H1 (cell line): ENCODE measurements around the gene ARHGEF28. TPM values are rescaled to one million over a fixed set of nuclear protein-coding genes. Genes with fewer than 3 reads are reported as not detected.

Experiments used
- CTCF ChIA-PET: fragments of 300-600 bp; sonication (Branson Sonifier 250); formaldehyde crosslinking; loops from one replicate; lab custom pipeline; 2021; ENCODE audit not compliant: partially characterized antibody; lab: Charles Lee
- POLR2A ChIA-PET: fragments of 300-600 bp; sonication (Branson Sonifier 250); formaldehyde crosslinking; loops from one replicate; lab custom pipeline; 2021; ENCODE audit warnings: inconsistent platforms; ENCODE audit not compliant: partially characterized antibody; lab: Charles Lee
- DNase-seq, 2 experiments: peaks; one replicate each; pipeline versions ENCODE4 v3.0.0 to v3.0.0-alpha.2; 2010 to 2022; ENCODE audit warnings: low spot score in 2 of 2, low read depth in 1 of 2, mixed read lengths in 1 of 2
- FAIRE-seq: peaks from 2 replicates; lab custom pipeline; 2011; peaks lifted over from hg19 to GRCh38; lab: Jason Lieb, UNC
- H2AFZ ChIP-seq: 2 replicates; pipeline ENCODE4 v1.8.1; 2012; ENCODE audit warnings: low read length, inconsistent platforms
- H2AK5ac ChIP-seq: 2 replicates; pipeline ENCODE4 v1.6.1; 2013; ENCODE audit warnings: low read depth, low read length
- H2BK120ac ChIP-seq: replicated peaks from 2 replicates; pipeline ENCODE3; 2013; ENCODE audit warnings: low read depth, low read length, inconsistent platforms
- H2BK12ac ChIP-seq: 2 replicates; pipeline ENCODE4 v1.6.1; 2013; ENCODE audit warnings: low read depth, low read length
- H2BK15ac ChIP-seq: 2 replicates; pipeline ENCODE4 v1.6.1; 2013; ENCODE audit warnings: low read length
- H2BK20ac ChIP-seq: 2 replicates; pipeline ENCODE4 v1.6.1; 2013; ENCODE audit warnings: low read length
- H2BK5ac ChIP-seq: 2 replicates; pipeline ENCODE4 v1.6.1; 2013; ENCODE audit warnings: low read depth, low read length
- H3K14ac ChIP-seq: 2 replicates; pipeline ENCODE4 v1.6.1; 2013; ENCODE audit warnings: inconsistent platforms; ENCODE audit not compliant: insufficient read length
- H3K18ac ChIP-seq: 2 replicates; pipeline ENCODE4 v1.6.1; 2013; ENCODE audit warnings: low read length; ENCODE audit errors: extremely low read depth
- H3K23ac ChIP-seq: 2 replicates; pipeline ENCODE4 v1.6.1; 2013; ENCODE audit warnings: inconsistent platforms; ENCODE audit not compliant: insufficient read length
- H3K23me2 ChIP-seq: 2 replicates; pipeline ENCODE4 v1.6.1; 2013; ENCODE audit warnings: low read depth, low read length
- H3K27ac ChIP-seq: 2 replicates; pipeline ENCODE4 v1.6.1; 2011; ENCODE audit warnings: low read depth, low read length, inconsistent platforms
- H3K27me3 ChIP-seq, 4 experiments: replicated peaks in 1 of 4; 1 replicate in 1 of 4; 2 replicates in 3 of 4; pipeline versions ENCODE4 v1.6.1 to v1.8.1; 2011 to 2013; ENCODE audit warnings: low read length in 3 of 4, mild to moderate bottlenecking in 3 of 4, inconsistent platforms in 2 of 4, mixed read lengths in 2 of 4, moderate library complexity in 1 of 4; ENCODE audit not compliant: control insufficient read depth in 3 of 4, insufficient read depth in 3 of 4; ENCODE audit errors: extremely low read depth in 1 of 4
- H3K36me3 ChIP-seq, 4 experiments: 2 replicates each; pipeline versions ENCODE4 v1.6.1 to v1.8.1; 2011 to 2013; ENCODE audit warnings: mild to moderate bottlenecking in 4 of 4, low read length in 3 of 4, moderate library complexity in 2 of 4, control low read depth in 1 of 4, inconsistent platforms in 1 of 4; ENCODE audit not compliant: insufficient read depth in 4 of 4, control insufficient read depth in 2 of 4
- H3K4ac ChIP-seq: replicated peaks from 2 replicates; pipeline ENCODE3; 2013; ENCODE audit warnings: low read length, low read depth, mixed read lengths, inconsistent platforms; ENCODE audit not compliant: insufficient read length
- H3K4me1 ChIP-seq, 4 experiments: replicated peaks in 1 of 4; 1 replicate in 1 of 4; 2 replicates in 3 of 4; pipeline versions ENCODE4 v1.6.1 to v1.8.1; 2011 to 2013; ENCODE audit warnings: low read length in 3 of 4, inconsistent platforms in 2 of 4, mixed read lengths in 1 of 4; ENCODE audit not compliant: insufficient read depth in 4 of 4, control insufficient read depth in 3 of 4
- H3K4me2 ChIP-seq, 2 experiments: 2 replicates each; pipeline versions ENCODE4 v1.6.1 to v1.8.1; 2011 to 2013; ENCODE audit warnings: low read depth in 2 of 2, low read length in 2 of 2, control low read depth in 1 of 2, inconsistent platforms in 1 of 2, mild to moderate bottlenecking in 1 of 2; ENCODE audit not compliant: insufficient read depth in 1 of 2
- H3K4me3 ChIP-seq, 4 experiments: fragments of 200-600, 300-600 bp in 1 of 4; sonication (generic), shearing (Covaris generic), sonication (Bioruptor Twin) in 1 of 4; 2 replicates each; pipeline versions ENCODE4 v1.5.1 to v1.8.1; 2011 to 2016; ENCODE audit warnings: low read length in 4 of 4, low read depth in 3 of 4, control low read depth in 2 of 4, inconsistent platforms in 2 of 4, mild to moderate bottlenecking in 2 of 4, mixed read lengths in 1 of 4, moderate library complexity in 1 of 4; ENCODE audit not compliant: insufficient read depth in 2 of 4; ENCODE audit errors: extremely low read depth in 1 of 4
- H3K56ac ChIP-seq: replicated peaks from 2 replicates; pipeline ENCODE3; 2013; ENCODE audit warnings: low read depth, mild to moderate bottlenecking, mixed read lengths, low read length, inconsistent platforms; ENCODE audit not compliant: insufficient read length
- H3K79me1 ChIP-seq: 2 replicates; pipeline ENCODE4 v1.6.1; 2013; ENCODE audit warnings: low read depth, low read length, control low read depth
- H3K79me2 ChIP-seq, 2 experiments: 2 replicates each; pipeline versions ENCODE4 v1.6.1 to v1.8.1; 2012 to 2013; ENCODE audit warnings: low read length in 2 of 2, mild to moderate bottlenecking in 2 of 2, inconsistent platforms in 1 of 2; ENCODE audit not compliant: insufficient read depth in 2 of 2, control insufficient read depth in 1 of 2
- H3K9ac ChIP-seq, 4 experiments: replicated peaks in 1 of 4; 1 replicate in 1 of 4; 2 replicates in 3 of 4; pipeline versions ENCODE4 v1.6.1 to v1.8.1; 2011 to 2013; ENCODE audit warnings: low read depth in 3 of 4, low read length in 3 of 4, control low read depth in 2 of 4, mild to moderate bottlenecking in 2 of 4, moderate library complexity in 2 of 4, inconsistent platforms in 1 of 4; ENCODE audit errors: extremely low read depth in 1 of 4
- H3K9me3 ChIP-seq, 2 experiments: 2 replicates each; pipeline versions ENCODE4 v1.6.1 to v1.8.1; 2012 to 2013; ENCODE audit warnings: mild to moderate bottlenecking in 2 of 2, moderate library complexity in 2 of 2, control low read depth in 1 of 2, inconsistent platforms in 1 of 2, low read depth in 1 of 2, low read length in 1 of 2, mixed read lengths in 1 of 2; ENCODE audit not compliant: insufficient read depth in 2 of 2
- H4K20me1 ChIP-seq, 2 experiments: replicated peaks in 1 of 2; 2 replicates each; pipeline versions ENCODE3 to v1.8.1; 2011 to 2013; ENCODE audit warnings: inconsistent platforms in 2 of 2, low read length in 2 of 2, mild to moderate bottlenecking in 1 of 2; ENCODE audit not compliant: insufficient read depth in 2 of 2, control insufficient read depth in 1 of 2
- H4K5ac ChIP-seq: 2 replicates; pipeline ENCODE4 v1.6.1; 2013; ENCODE audit warnings: low read length, low read depth, mixed read lengths, inconsistent platforms; ENCODE audit not compliant: insufficient read length
- H4K8ac ChIP-seq: 2 replicates; pipeline ENCODE4 v1.8.0; 2013; ENCODE audit warnings: mild to moderate bottlenecking, moderate library complexity, low read length, inconsistent platforms; ENCODE audit not compliant: insufficient read depth; ENCODE audit errors: extremely low read depth
- H4K91ac ChIP-seq: replicated peaks from 2 replicates; pipeline ENCODE3; 2013; ENCODE audit warnings: low read length, mixed read lengths, inconsistent platforms; ENCODE audit not compliant: insufficient read length
- CTBP2 ChIP-seq: IDR thresholded peaks from 2 replicates; pipeline ENCODE4 v1.7.0; 2011; ENCODE audit warnings: borderline replicate concordance, mild to moderate bottlenecking, moderate library complexity, mixed read lengths, low read length; ENCODE audit not compliant: insufficient read depth, insufficient read length
- POLR2A ChIP-seq, 2 experiments: IDR thresholded peaks; 1 replicate in 1 of 2; 2 replicates in 1 of 2; pipeline ENCODE4 v1.6.1; 2011; ENCODE audit warnings: low read depth in 2 of 2, low read length in 2 of 2, mild to moderate bottlenecking in 2 of 2; ENCODE audit errors: control extremely low read depth in 1 of 2
- WGBS, 2 experiments: shearing (Covaris generic) in 1 of 2; methylation state at CpG; one replicate each; pipeline versions ENCODE4 v1.1.6 to v1.1.7; 2013 to 2015; ENCODE audit warnings: low lambda C conversion rate in 2 of 2, mixed read lengths in 2 of 2, inconsistent platforms in 1 of 2, low coverage in 1 of 2, missing lambda C conversion rate in 1 of 2; ENCODE audit not compliant: insufficient replicate concordance in 2 of 2, insufficient coverage in 1 of 2, insufficient read length in 1 of 2; ENCODE audit errors: extremely low coverage in 1 of 2, missing lambda C conversion rate in 1 of 2; 5-methylcytosine and 5-hydroxymethylcytosine counted together
- polyA plus RNA-seq, 7 experiments: library from polyadenylated mRNA; depleted of rRNA in 3 of 7; stranded (reverse) in 5 of 7; unstranded in 2 of 7; fragments of >200 nt in 5 of 7; fragments of 200-250 nt in 2 of 7; gene quantifications; 1 replicate in 5 of 7; 2 replicates in 1 of 7; 4 replicates in 1 of 7; pipeline versions ENCODE4 v1.2.1 to v1.2.3, GENCODE V29; 2011 to 2013; ENCODE audit warnings: missing spikeins in 2 of 7, mixed read lengths in 2 of 7
- total RNA-seq: library from RNA; stranded (reverse); fragmentation: NEBNext Ultra II Directional; extraction: Animal tissue kit (Norgen Biotek cat#: 25700); gene quantifications from 2 replicates; pipeline ENCODE4 v1.2.1, GENCODE V29; 2021

The ARHGEF28 gene
- total and polyA plus RNA-seq, 2 of the 8 experiments (the other 6 are each of a cell fraction or from before 2014, with no cell fraction given), result 0.33 to 1.0 TPM

GRCh38 chr5:73789851-73790281 is 163.9 kb downstream of the ARHGEF28 start:
- Histone ChIP-seq H4K5ac (no peak overlapping the region), H2AK5ac (no peak overlapping the region), H4K91ac (no peak overlapping the region), H4K8ac (no peak overlapping the region), H3K27ac (no peak overlapping the region), H2BK12ac (no peak overlapping the region), H3K56ac (no peak overlapping the region), H3K4me1 (peaks cover 0 to 5% (median 0%) of the 10 kb centered on the region in 4 experiments; a peak in 1 of 7 replicates), H2BK20ac (no peak overlapping the region), H4K20me1 (no peaks in the 10 kb centered on the region), H3K9ac (no peak overlapping the region), H3K14ac (no peak overlapping the region), H2BK120ac (no peak overlapping the region), H2BK15ac (no peak overlapping the region), H3K23me2 (no peaks in the 10 kb centered on the region), H3K27me3 (peaks cover 0 to 1% (median 0%) of the 10 kb centered on the region in 4 experiments; a peak in 1 of 7 replicates), H3K79me2 (no peaks in the 10 kb centered on the region), H3K4ac (no peak overlapping the region), H3K23ac (no peak overlapping the region), H3K18ac (no peak overlapping the region), H3K4me2 (no peak overlapping the region), H2AFZ (no peak overlapping the region), H3K9me3 (no peaks in the 10 kb centered on the region), H3K79me1 (no peaks in the 10 kb centered on the region), H2BK5ac (no peak overlapping the region), H3K4me3 (no peak overlapping the region), H3K36me3 (no peaks in the 10 kb centered on the region)
- ChIA-PET CTCF (interaction anchor here (6.6 to 14.7 kb wide), 2 partner anchors 193 to 200 kb away, joined by 65 to 254 read pairs; no protein-coding TSS in a partner anchor), POLR2A (no interaction called here)
- FAIRE-seq (no peak), DNase-seq (no peak)
- no peak for TF ChIP-seq POLR2A (IDR thresholded peaks at IDR 0.05; ENCODE audit: control extremely low read depth in 1 of 2, low read depth in 2 of 2, low read length in 2 of 2)
- TF ChIP-seq CTBP2, result no peak
- 93% methylated on average over 2 of the region's 2 CpGs; no CpG with 5 or more reads in 1 of the 2 experiments for WGBS, 2 experiments
